Natural killer cell treated with Interleukin-12 subunit alpha and Interleukin-12 subunit beta and Interleukin-15 and Interleukin-18, amount 100 ng/mL, for 72 hours (primary cell): ENCODE data around the gene DCDC2. TPM values are rescaled to one million over a fixed set of nuclear protein-coding genes. Genes with fewer than 3 reads are reported as not detected.
"Not testable (repeated sequence)": the region's sequence is repeated elsewhere in the genome, so short reads cannot be mapped to it uniquely, and the experiment has no call there.

Experiments used
- ATAC-seq, 2 donors: fragments of 150-1000 bp; cut with Tn5 transposase in 1 of 2; sonication (Bioruptor Pico), chemical (Tn5 transposase) in 1 of 2; 2 replicates each; pipeline ENCODE4 v1.10.0; 2021
- DNase-seq: peaks from one replicate; pipeline ENCODE4 v3.0.0; 2022; ENCODE audit warnings: low spot score
- H3K27ac Mint-ChIP-seq, 2 donors: 1 replicate in 1 of 2; 2 replicates in 1 of 2; pipeline ENCODE4 v1.8.0; 2022; ENCODE audit warnings: mixed read lengths in 2 of 2, mild to moderate bottlenecking in 1 of 2, moderate library complexity in 1 of 2
- H3K27me3 Mint-ChIP-seq, 2 donors: 1 replicate in 1 of 2; 2 replicates in 1 of 2; pipeline ENCODE4 v1.8.0; 2022; ENCODE audit warnings: mixed read lengths in 2 of 2
- H3K36me3 Mint-ChIP-seq: one replicate; pipeline ENCODE4 v1.8.0; 2022; ENCODE audit warnings: mixed read lengths
- H3K4me1 Mint-ChIP-seq, 2 donors: 1 replicate in 1 of 2; 2 replicates in 1 of 2; pipeline ENCODE4 v1.8.0; 2022; ENCODE audit warnings: low read depth in 2 of 2, mixed read lengths in 2 of 2, mild to moderate bottlenecking in 1 of 2
- H3K4me3 Mint-ChIP-seq: one replicate; pipeline ENCODE4 v1.8.0; 2022; ENCODE audit warnings: mixed read lengths
- H3K9me3 Mint-ChIP-seq: 2 replicates; pipeline ENCODE4 v1.8.0; 2022; ENCODE audit warnings: mixed read lengths
- total RNA-seq, 2 donors: library from RNA; stranded (reverse); gene quantifications; one replicate each; pipeline ENCODE4 v1.2.3, GENCODE V29; 2022

DCDC2 gene
- total RNA-seq, 2 donors from 2014 or later, result not detected

DNA sequence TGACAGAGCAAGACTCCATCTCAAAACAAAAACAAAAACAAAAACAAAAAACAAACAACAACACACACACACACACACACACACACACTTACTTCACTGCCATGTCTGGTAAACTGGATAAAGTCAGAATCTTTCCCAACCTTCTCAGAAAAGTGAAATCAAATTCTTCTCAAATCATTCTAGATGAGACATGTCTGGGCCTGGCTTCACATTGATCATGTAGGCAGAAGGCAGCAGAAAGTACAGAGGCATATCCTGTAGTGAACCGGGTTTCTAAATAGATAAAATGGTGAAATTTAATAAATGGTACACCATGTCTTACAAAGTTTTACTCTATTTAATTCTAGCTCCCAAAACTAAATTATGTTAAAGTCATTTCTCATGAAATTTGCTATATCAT lies 30.0 kb upstream of the DCDC2 start:
- no peak for DNase-seq
- Mint-ChIP-seq H3K9me3 (no peaks in the 10 kb centered on the region), H3K4me1 (no peaks in the 10 kb centered on the region), H3K27me3 (peaks cover 9 to 20% of the 10 kb centered on the region in 2 donors), H3K27ac (no peak overlapping the region), H3K36me3 (no peaks in the 10 kb centered on the region), H3K4me3 (no peak overlapping the region)
- no peak for ATAC-seq

DNA sequence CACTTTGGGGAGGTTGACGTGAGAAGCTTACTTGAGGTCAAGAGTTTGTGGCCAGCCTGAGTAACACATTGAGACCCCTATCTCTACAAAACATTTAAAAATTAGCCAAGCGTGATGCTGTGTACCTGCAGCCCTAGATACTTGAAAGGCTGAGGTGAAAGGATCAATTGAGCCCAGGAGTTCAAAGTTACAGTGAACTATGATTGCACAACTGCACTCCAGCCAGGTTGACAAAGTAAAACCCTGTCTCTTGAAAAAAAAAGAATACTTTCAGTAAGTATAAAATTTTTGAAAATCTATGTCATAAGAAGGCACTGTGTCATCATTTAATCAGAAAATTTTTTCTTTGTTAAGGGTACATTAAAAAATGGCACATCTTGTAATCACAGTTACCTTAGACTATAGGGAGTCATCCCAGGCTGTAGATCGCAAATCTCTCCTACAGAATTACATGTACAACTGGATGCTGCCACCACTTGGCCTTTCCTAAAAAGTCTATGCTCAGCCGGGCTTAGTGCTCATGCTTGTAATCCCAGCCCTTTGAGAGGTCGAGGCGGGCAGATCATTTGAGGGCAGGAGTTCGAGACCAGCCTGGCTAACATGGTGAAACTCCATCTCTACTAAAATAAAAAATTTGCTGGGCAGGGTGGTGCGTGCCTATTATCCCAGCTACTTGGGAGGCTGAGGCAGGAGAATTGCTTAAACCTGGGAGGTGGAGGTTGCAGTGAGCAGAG lies 27.8 kb upstream of the DCDC2 start:
- Mint-ChIP-seq H3K4me3 (no peak overlapping the region), H3K27ac (no peak overlapping the region)

DNA sequence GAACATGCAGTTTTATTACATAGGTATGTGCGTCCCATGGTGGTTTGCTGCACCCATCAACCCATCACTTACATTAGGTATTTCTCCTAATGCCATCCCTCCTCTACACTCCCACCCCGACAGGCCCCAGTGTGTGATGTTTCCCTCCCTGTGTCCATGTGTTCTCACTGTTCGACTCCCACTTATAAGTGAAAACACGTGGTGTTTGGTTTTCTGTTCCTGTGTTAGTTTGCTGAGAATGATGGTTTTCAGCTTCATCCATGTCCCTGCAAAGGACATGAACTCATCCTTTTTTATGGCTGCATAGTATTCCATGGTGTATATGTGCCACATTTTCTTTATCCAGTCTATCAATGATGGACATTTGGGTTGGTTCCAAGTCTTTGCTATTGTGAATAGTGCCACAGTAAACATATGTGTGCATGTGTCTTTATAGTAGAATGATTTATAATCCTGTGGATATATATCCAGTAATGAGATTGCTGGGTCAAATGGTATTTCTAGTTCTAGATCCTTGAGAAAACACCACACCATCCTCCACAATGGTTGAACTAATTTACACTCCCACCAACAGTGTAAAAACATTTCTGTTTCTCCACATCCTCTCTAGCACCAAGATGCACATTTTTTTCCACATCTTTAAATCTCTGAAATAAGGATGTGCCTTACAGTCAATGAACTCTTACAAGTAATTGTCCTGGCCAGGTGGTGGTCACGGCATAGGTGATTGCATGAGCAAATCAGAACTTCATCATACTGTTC lies 26.7 kb upstream of the DCDC2 start:
- ATAC-seq, H3K36me3 Mint-ChIP-seq, H3K9me3 Mint-ChIP-seq: not testable (repeated sequence)

More for the DNA sequence above, 27.8 kb upstream of the DCDC2 start:
- Mint-ChIP-seq H3K36me3 (no peaks in the 10 kb centered on the region), H3K4me1 (no peaks in the 10 kb centered on the region), H3K27me3 (peaks cover 14 to 27% of the 10 kb centered on the region in 2 donors), H3K9me3 (no peaks in the 10 kb centered on the region)
- ATAC-seq (no peak), DNase-seq (no peak)

DNA sequence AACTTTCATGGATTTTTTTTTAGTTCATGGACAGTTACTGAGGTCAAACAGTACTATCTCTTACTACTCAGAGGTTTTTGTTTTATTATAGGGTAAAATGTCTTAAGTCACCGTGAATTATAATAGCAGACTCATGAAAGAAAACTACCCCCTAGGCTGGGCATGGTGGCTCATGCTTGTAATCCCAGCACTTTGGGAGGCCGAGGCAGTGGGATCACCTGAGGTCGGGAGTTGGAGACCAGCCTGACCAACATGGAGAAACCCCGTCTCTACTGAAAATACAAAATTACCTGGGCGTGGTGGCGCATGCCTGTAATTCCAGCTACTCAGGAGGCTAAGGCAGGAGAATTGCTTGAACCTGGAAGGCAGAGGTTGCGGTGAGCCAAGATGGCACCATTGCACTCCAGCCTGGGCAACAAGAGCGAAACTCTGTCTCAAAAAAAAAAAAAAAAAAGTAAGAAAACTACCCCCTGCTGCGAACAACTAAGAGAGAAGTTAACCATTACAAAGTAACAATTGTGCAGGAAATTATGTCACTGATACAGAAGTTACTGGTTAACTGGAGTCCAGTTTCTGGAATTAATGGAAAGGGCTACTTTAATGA lies 25.1 kb upstream of the DCDC2 start:
- H3K27me3 Mint-ChIP-seq, result peaks cover 18 to 33% of the 10 kb centered on the region in 2 donors
- not testable (repeated sequence) for H3K4me3 Mint-ChIP-seq, DNase-seq, ATAC-seq, H3K9me3 Mint-ChIP-seq, H3K36me3 Mint-ChIP-seq, H3K4me1 Mint-ChIP-seq, H3K27ac Mint-ChIP-seq

More for the DNA sequence above, 26.7 kb upstream of the DCDC2 start:
- H3K27ac Mint-ChIP-seq, H3K4me3 Mint-ChIP-seq, DNase-seq, H3K4me1 Mint-ChIP-seq: not testable (repeated sequence)
- peaks cover 14 to 28% of the 10 kb centered on the region in 2 donors for H3K27me3 Mint-ChIP-seq

DNA sequence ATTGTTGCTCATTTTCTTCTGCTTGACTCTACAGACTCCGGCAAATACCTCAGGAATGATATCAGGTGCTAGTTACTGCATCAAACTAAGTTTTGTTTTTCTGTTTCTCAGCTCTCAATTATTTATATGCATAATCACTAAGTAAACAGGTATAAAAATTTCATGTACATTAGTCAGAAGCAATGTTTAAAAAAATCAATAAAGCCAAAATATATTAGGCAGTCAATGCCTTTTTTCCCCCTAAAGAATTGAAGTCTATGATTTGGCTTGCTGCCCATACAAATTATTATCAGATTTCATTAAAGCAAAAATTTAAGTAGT lies 24.3 kb upstream of the DCDC2 start:
- DNase-seq (no peak), ATAC-seq (no peak)
- Mint-ChIP-seq H3K4me3 (no peak overlapping the region), H3K4me1 (no peaks in the 10 kb centered on the region), H3K27me3 (peaks cover 15 to 27% of the 10 kb centered on the region in 2 donors), H3K36me3 (no peaks in the 10 kb centered on the region), H3K27ac (no peak overlapping the region), H3K9me3 (no peaks in the 10 kb centered on the region)

DNA sequence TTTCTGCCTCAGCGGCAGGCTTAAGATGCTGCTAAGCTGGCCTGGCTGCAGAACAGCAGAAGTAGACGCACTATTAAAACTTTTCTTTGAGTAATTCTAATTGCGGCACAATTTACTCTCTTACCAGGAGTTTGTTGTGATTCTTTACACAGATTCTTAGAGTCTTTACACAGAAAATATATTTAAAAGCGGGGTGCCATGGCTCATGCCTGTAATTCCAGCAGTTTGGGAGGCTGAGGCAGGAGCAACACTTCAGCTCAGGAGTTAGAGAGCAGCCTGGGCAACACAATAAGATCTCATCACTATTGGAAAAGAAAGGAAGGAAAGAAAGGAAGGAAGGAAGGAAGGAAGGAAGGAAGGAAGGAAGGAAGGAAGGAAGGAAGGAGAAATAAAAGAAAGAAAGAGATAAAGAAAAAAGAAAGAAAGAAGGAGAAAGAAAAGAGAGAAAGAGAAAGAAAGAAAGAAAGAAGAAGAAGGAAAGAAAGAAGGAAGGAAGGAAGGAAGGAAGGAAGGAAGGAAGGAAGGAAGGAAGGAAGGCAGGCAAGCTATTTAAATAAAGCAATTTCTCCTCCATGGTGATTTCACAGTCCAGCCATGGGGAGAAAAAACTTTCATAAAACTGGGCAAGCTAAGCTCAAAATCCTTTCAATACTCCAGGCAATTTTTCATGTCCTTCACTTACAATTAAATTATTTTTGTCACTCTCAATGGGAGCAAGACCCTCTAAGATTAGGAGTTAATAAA lies 23.8 kb upstream of the DCDC2 start:
- Mint-ChIP-seq H3K4me3 (no peak overlapping the region), H3K27me3 (peaks cover 18 to 32% of the 10 kb centered on the region in 2 donors), H3K36me3 (no peaks in the 10 kb centered on the region), H3K9me3 (no peaks in the 10 kb centered on the region), H3K27ac (no peak overlapping the region), H3K4me1 (no peaks in the 10 kb centered on the region)
- DNase-seq, result no peak
- ATAC-seq, result no peak

DNA sequence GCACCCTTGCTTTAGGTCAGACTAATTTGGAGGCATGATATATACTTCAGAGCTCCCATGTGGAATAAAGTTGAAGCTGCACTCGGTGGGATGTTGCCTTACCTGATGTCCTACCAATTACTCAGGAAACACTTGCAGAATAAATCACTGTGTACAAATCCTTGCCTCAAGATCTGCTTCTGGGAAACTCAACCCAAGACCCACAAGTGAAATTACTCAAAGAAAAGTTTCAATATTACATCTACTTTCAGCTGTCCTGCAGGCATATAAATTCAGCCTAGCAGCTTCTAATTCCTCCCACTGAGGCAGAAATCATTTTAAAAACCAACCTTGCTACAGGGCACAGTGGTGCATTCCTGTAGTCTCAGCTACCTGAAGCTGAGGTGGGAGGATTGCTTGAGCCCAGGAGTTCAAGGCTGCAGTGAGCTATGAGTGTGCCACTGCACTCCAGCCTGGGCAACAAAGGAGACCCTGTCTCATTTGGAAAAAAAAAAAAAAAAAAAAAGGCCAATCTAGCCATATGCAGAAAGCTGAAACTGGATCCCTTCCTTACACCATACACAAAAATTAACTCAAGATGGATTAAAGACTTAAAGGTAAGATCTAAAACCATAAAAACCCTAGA lies 20.7 kb upstream of the DCDC2 start:
- ATAC-seq, result no peak
- Mint-ChIP-seq H3K9me3 (no peaks in the 10 kb centered on the region), H3K4me3 (no peak overlapping the region), H3K27me3 (peaks cover 18 to 37% of the 10 kb centered on the region in 2 donors), H3K36me3 (no peaks in the 10 kb centered on the region), H3K27ac (no peak overlapping the region), H3K4me1 (no peaks in the 10 kb centered on the region)
- no peak for DNase-seq

DNA sequence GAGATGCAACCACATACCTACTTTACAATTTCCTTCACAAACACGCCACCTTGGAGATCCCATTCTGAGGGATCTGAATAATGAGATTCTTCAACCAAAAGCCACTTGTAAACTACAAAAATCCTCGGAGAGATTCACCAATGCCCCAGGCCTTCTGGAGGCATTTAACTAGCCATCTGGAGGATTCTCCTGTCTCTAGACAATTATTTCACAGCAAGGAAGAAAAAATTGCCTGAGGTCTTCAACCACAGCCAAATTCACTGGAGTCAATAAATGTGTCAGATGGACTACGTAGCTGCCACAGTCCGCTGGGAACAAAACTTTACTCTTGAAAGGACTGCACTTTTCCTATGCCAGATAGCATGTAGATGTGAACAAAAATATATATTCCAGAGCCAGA lies 19.0 kb upstream of the DCDC2 start:
- Mint-ChIP-seq H3K27me3 (peaks cover 24 to 41% of the 10 kb centered on the region in 2 donors), H3K4me1 (no peaks in the 10 kb centered on the region), H3K9me3 (no peaks in the 10 kb centered on the region), H3K36me3 (no peaks in the 10 kb centered on the region), H3K27ac (no peak overlapping the region), H3K4me3 (no peak overlapping the region)
- ATAC-seq (no peak), DNase-seq (no peak)

DNA sequence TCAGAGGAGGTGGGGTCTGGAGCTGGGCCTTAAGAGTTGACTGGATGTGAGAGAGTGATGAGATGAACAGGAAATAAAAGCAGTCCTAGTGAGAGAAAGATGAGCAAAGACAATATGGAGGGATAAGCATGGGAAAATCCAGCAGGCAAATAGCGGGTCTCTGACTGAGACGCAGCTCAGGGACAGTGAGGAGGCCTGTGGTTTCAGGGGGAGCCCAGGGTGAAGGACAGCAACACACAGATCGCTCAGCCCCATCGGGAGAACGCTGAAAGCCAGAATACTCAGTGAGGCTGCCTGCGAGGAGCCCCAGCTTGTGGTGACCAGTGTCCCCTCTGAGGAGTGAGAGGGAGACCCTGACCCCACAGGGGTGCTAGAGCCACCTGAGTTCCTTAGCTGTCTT lies 16.8 kb upstream of the DCDC2 start:
- ATAC-seq, result no peak
- DNase-seq, result no peak
- H3K4me1 Mint-ChIP-seq, result no peaks in the 10 kb centered on the region
- H3K27ac Mint-ChIP-seq, result no peak overlapping the region
- H3K9me3 Mint-ChIP-seq, result no peaks in the 10 kb centered on the region
- no peak overlapping the region for H3K4me3 Mint-ChIP-seq
- H3K27me3 Mint-ChIP-seq, result peaks cover 19 to 33% of the 10 kb centered on the region in 2 donors
- H3K36me3 Mint-ChIP-seq, result no peaks in the 10 kb centered on the region

DNA sequence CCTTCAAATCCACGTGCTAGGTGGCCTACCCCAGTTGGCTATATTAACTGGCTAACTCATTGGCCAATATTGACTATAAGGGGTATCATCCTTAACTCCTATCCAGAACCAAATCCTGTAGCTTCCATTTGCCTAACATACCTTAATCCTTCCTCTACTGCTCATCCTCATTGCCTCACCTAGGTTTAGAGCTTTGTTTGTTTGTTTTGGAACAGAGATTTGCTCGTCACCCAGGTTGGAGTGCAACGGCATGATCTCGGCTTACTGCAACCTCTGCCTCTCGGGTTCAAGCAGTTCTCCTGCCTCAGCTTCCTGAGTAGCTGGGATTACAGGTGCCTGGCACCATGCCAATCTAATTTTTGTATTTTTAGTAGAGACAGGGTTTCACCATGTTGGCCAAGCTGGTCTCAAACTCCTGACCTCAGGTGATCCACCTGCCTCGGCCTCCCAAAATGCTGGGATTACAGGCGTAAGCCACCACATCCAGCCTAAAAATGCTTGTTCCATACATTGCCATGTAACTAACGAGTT lies 7.3 kb upstream of the DCDC2 start:
- peaks cover 31 to 46% of the 10 kb centered on the region in 2 donors for H3K27me3 Mint-ChIP-seq
- not testable (repeated sequence) for H3K27ac Mint-ChIP-seq, H3K9me3 Mint-ChIP-seq, ATAC-seq, H3K4me1 Mint-ChIP-seq, H3K36me3 Mint-ChIP-seq, DNase-seq, H3K4me3 Mint-ChIP-seq

DNA sequence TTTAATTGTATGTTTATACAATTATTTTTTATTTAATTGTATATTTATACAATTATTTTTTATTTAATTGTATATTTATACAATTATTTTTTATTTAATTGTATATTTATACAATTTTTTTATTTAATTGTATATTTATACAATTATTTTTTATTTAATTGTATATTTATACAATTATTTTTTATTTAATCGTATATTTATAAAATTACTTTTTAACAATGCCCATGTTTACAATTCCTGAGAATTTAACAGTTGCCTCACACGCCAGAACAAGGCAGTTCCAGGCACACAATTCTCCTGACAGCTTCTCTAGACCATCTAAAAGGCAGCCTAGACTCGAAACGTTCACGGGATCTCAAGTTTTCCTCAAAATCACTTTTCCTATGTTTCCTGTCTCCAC lies 4.5 kb upstream of the DCDC2 start:
- Mint-ChIP-seq H3K27me3 (peaks cover 34 to 42% of the 10 kb centered on the region in 2 donors), H3K4me1 (peaks cover 10 to 13% of the 10 kb centered on the region in 2 donors)
- not testable (repeated sequence) for H3K27ac Mint-ChIP-seq

DNA sequence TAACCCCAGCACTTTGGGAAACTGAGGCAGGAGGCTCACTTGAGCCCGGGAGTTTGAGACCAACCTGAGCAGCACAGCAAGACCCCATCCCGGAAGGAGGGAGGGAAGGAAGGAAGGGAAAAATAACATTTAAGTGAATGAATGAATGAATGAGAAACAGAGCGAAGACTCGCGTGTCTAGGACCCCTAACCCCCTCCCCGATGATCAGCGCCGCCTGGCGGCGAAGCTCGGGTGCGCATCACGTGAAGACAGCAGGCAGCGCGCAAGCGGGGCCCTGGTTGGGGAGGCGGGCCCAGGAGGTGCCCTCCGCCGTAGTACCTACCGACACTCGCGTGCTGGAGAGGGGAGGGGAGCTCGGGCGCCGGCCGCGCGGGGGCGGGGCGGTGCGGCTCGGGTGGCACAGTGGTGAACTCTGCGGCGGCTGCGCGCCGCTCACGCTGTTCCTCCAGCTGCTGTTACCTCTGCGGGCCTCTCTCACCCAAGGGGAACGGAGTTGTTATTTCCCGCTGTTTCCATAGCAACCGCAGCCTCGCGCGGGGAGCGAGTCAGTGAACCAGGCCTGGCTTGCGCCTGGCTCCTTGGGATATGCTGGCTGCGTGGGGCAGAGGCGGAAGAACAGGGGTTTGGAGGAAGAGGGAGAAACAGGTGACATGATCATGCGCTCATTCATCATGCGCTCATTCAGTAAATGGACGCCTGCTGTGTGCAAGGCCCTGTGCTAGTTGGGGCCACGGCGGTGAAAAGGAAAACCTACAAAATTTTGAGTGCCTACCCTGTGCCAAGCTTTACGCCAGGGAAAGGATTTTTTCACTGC lies 2.0 kb upstream of the DCDC2 start:
- no peaks in the 10 kb centered on the region for H3K36me3 Mint-ChIP-seq
- peak; percentile 83 to 87 for ATAC-seq

More for the DNA sequence above, 4.5 kb upstream of the DCDC2 start:
- H3K36me3 Mint-ChIP-seq, ATAC-seq, H3K9me3 Mint-ChIP-seq, DNase-seq, H3K4me3 Mint-ChIP-seq: not testable (repeated sequence)

More for the DNA sequence above, 2.0 kb upstream of the DCDC2 start:
- Mint-ChIP-seq H3K4me1 (peaks cover 10 to 13% of the 10 kb centered on the region in 2 donors), H3K27ac (no peak overlapping the region), H3K4me3 (peak overlapping the region; percentile 62), H3K9me3 (no peaks in the 10 kb centered on the region), H3K27me3 (peaks cover 34 to 36% of the 10 kb centered on the region in 2 donors)
- peak; percentile 70 for DNase-seq
